HG03457 (cell line): Measurements from ENCODE around the gene WIPF2.

Experiments used
- ATAC-seq: cut with Tn5 transposase; IDR thresholded peaks from one replicate; pipeline ENCODE4 v1.9.1; 2021; ENCODE audit warnings: moderate number of reproducible peaks; ENCODE audit not compliant: unreplicated experiment

WIPF2 gene

GRCh38 chr17:40312893-40313667, 94.0 kb downstream of the WIPF2 start:
- no peak for ATAC-seq

GRCh38 chr17:40313668-40314583, 94.8 kb downstream of the WIPF2 start:
- ATAC-seq: no peak

- no peak for ATAC-seq
Observed at GRCh38 chr17:40314584-40314956, 95.5 kb downstream of the WIPF2 start.

- no peak for ATAC-seq
Observed at GRCh38 chr17:40315206-40315605, 96.1 kb downstream of the WIPF2 start.

- ATAC-seq: no peak
Observed at GRCh38 chr17:40315678-40316570, 96.8 kb downstream of the WIPF2 start.

GRCh38 chr17:40316571-40317344, 97.7 kb downstream of the WIPF2 start:
- no peak for ATAC-seq

- ATAC-seq: no peak
Observed at GRCh38 chr17:40317345-40317873, 98.3 kb downstream of the WIPF2 start.

GRCh38 chr17:40317880-40318829, 99.1 kb downstream of the WIPF2 start:
- ATAC-seq: peak; percentile 38

GRCh38 chr17:40318830-40319391, 99.8 kb downstream of the WIPF2 start:
- no peak for ATAC-seq

GRCh38 chr17:40319651-40320540, 100.8 kb downstream of the WIPF2 start:
- ATAC-seq: no peak

GRCh38 chr17:40320756-40321523, 101.8 kb downstream of the WIPF2 start:
- no peak for ATAC-seq

GRCh38 chr17:40321524-40321929, 102.4 kb downstream of the WIPF2 start:
- no peak for ATAC-seq

GRCh38 chr17:40321961-40322357, 102.9 kb downstream of the WIPF2 start:
- no peak for ATAC-seq

- ATAC-seq: no peak
Observed at GRCh38 chr17:40322358-40323315, 103.5 kb downstream of the WIPF2 start.
